Measurements from ENCODE around the gene SLCO6A1.

GRCh38 chr5:102511666-102512065, 12.9 kb upstream of the SLCO6A1 start:
- TF ChIP-seq CTCF (IDR thresholded peaks at IDR 0.05) (no peak), POLR2A (IDR thresholded peaks at IDR 0.05) (no peak)
